ENCODE data around the gene MYZAP.

Gene MYZAP

GRCh38 chr15:57591237-57591821 lies 375 bp upstream of the MYZAP start:
- DNase-seq: no peak
- Histone ChIP-seq H3K36me3 (no peaks in the 10 kb centered on the region; the same call in 1 of the 2 replicates), H3K9me3 (no peaks in the 10 kb centered on the region), H3K4me3 (ENCODE audit: low read depth, low read length) (peak overlapping the region; percentile 56), H3K4me1 (peaks cover 12% of the 10 kb centered on the region), H3K27me3 (no peaks in the 10 kb centered on the region)
- no peak for TF ChIP-seq CTCF (IDR thresholded peaks at IDR 0.05; ENCODE audit: low read depth, low read length)

- no peaks in the 10 kb centered on the region; the same call in 1 of the 2 replicates for H3K36me3 ChIP-seq
- H3K4me3 ChIP-seq (ENCODE audit: low read depth, low read length): peak overlapping the region; percentile 56
- peaks cover 12% of the 10 kb centered on the region for H3K4me1 ChIP-seq
- DNase-seq: no peak
- no peaks in the 10 kb centered on the region for H3K27me3 ChIP-seq
- no peaks in the 10 kb centered on the region for H3K9me3 ChIP-seq
- TF ChIP-seq CTCF (IDR thresholded peaks at IDR 0.05; ENCODE audit: low read depth, low read length): no peak
These were observed 722 bp downstream of the MYZAP start for GRCh38 chr15:57592426-57592825.

- Histone ChIP-seq H3K4me3 (ENCODE audit: low read depth, low read length) (no peak overlapping the region), H3K4me1 (peaks cover 12% of the 10 kb centered on the region), H3K36me3 (no peaks in the 10 kb centered on the region; the same call in 1 of the 2 replicates), H3K9me3 (no peaks in the 10 kb centered on the region), H3K27me3 (no peaks in the 10 kb centered on the region)
- no peak for TF ChIP-seq CTCF (IDR thresholded peaks at IDR 0.05; ENCODE audit: low read depth, low read length)
- DNase-seq: no peak
These were observed 1.2 kb downstream of the MYZAP start for GRCh38 chr15:57592836-57593420.

GRCh38 chr15:57594479-57594878 lies 2.8 kb downstream of the MYZAP start:
- Histone ChIP-seq H3K36me3 (no peaks in the 10 kb centered on the region; the same call in 1 of the 2 replicates), H3K9me3 (no peaks in the 10 kb centered on the region), H3K4me1 (peaks cover 12% of the 10 kb centered on the region), H3K4me3 (ENCODE audit: low read depth, low read length) (no peak overlapping the region), H3K27me3 (no peaks in the 10 kb centered on the region)
- no peak for TF ChIP-seq CTCF (IDR thresholded peaks at IDR 0.05; ENCODE audit: low read depth, low read length)
- DNase-seq: no peak

- no peak overlapping the region for H3K4me3 ChIP-seq (ENCODE audit: low read depth, low read length)
- H3K4me1 ChIP-seq: peaks cover 12% of the 10 kb centered on the region
- no peaks in the 10 kb centered on the region for H3K9me3 ChIP-seq
- peak; percentile 67 for DNase-seq
- H3K27me3 ChIP-seq: no peaks in the 10 kb centered on the region
- no peak for TF ChIP-seq CTCF (IDR thresholded peaks at IDR 0.05; ENCODE audit: low read depth, low read length)
- H3K36me3 ChIP-seq: no peaks in the 10 kb centered on the region; the same call in 1 of the 2 replicates
These were observed 3.5 kb downstream of the MYZAP start for GRCh38 chr15:57595011-57595866.

All from BE2C (cell line).